Measurements from ENCODE around the gene DUSP15.

Gene DUSP15

GRCh38 chr20:31862157-31862470 is 8.2 kb downstream of the DUSP15 start:
- no peaks in the 10 kb centered on the region for H3K9me3 ChIP-seq (ENCODE audit: insufficient read depth, low read depth, low read length)
- no peak overlapping the region for H3K9ac ChIP-seq (ENCODE audit: low read depth, low read length, poor library complexity, severe bottlenecking)
- TF ChIP-seq EZH2phosphoT487 (IDR thresholded peaks at IDR 0.05; ENCODE audit: borderline replicate concordance) (no peak), CTCF (conservative IDR thresholded peaks at IDR 0.05; ENCODE audit: low read length) (no peak)
- H2AFZ ChIP-seq (ENCODE audit: low read length) = no peak overlapping the region
- no peaks in the 10 kb centered on the region for H4K20me1 ChIP-seq (ENCODE audit: insufficient read depth, low read length, poor library complexity, severe bottlenecking)
- H3F3A ChIP-seq (ENCODE audit: low read depth) = no peaks in the 10 kb centered on the region
- no peaks in the 10 kb centered on the region for H3K27me3 ChIP-seq (ENCODE audit: insufficient read depth, low read length, poor library complexity, severe bottlenecking)
- H3K4me1 ChIP-seq (ENCODE audit: insufficient read depth, low read length, poor library complexity, severe bottlenecking) = peaks cover 24% of the 10 kb centered on the region
- H3K4me2 ChIP-seq (ENCODE audit: low read depth, low read length, poor library complexity, severe bottlenecking) = no peak overlapping the region
- no peak overlapping the region for H3K4me3 ChIP-seq (ENCODE audit: low read length, poor library complexity, severe bottlenecking)
- H3K36me3 ChIP-seq (ENCODE audit: insufficient read depth, low read length) = no peaks in the 10 kb centered on the region
- H3K79me2 ChIP-seq (ENCODE audit: insufficient read depth, low read length) = no peaks in the 10 kb centered on the region
- no peaks in the 10 kb centered on the region for H3K9me2 ChIP-seq (replicated peaks; ENCODE audit: low read depth, low read length)

GRCh38 chr20:31861385-31862156 is 8.8 kb downstream of the DUSP15 start:
- Histone ChIP-seq H3K9me3 (ENCODE audit: insufficient read depth, low read depth, low read length) (no peaks in the 10 kb centered on the region), H2AFZ (ENCODE audit: low read length) (peak overlapping the region; percentile 90), H3K79me2 (ENCODE audit: insufficient read depth, low read length) (no peaks in the 10 kb centered on the region), H3K9me2 (replicated peaks; ENCODE audit: low read depth, low read length) (no peaks in the 10 kb centered on the region), H3K4me1 (ENCODE audit: insufficient read depth, low read length, poor library complexity, severe bottlenecking) (peaks cover 24% of the 10 kb centered on the region), H3K36me3 (ENCODE audit: insufficient read depth, low read length) (no peaks in the 10 kb centered on the region), H3K4me3 (ENCODE audit: low read length, poor library complexity, severe bottlenecking) (peak overlapping the region; percentile 77), H3K4me2 (ENCODE audit: low read depth, low read length, poor library complexity, severe bottlenecking) (peak overlapping the region; percentile 85), H3F3A (ENCODE audit: low read depth) (no peaks in the 10 kb centered on the region), H4K20me1 (ENCODE audit: insufficient read depth, low read length, poor library complexity, severe bottlenecking) (no peaks in the 10 kb centered on the region), H3K27me3 (ENCODE audit: insufficient read depth, low read length, poor library complexity, severe bottlenecking) (no peaks in the 10 kb centered on the region), H3K9ac (ENCODE audit: low read depth, low read length, poor library complexity, severe bottlenecking) (peak overlapping the region; percentile 70)
- TF ChIP-seq EZH2phosphoT487 (IDR thresholded peaks at IDR 0.05; ENCODE audit: borderline replicate concordance) = no peak
- TF ChIP-seq CTCF (conservative IDR thresholded peaks at IDR 0.05; ENCODE audit: low read length) = no peak

GRCh38 chr20:31861135-31861384 is 9.3 kb downstream of the DUSP15 start:
- no peaks in the 10 kb centered on the region for H4K20me1 ChIP-seq (ENCODE audit: insufficient read depth, low read length, poor library complexity, severe bottlenecking)
- H2AFZ ChIP-seq (ENCODE audit: low read length) = peak overlapping the region; percentile 90
- no peaks in the 10 kb centered on the region for H3K36me3 ChIP-seq (ENCODE audit: insufficient read depth, low read length)
- H3K9ac ChIP-seq (ENCODE audit: low read depth, low read length, poor library complexity, severe bottlenecking) = peak overlapping the region; percentile 70
- no peaks in the 10 kb centered on the region for H3K79me2 ChIP-seq (ENCODE audit: insufficient read depth, low read length)
- H3K9me3 ChIP-seq (ENCODE audit: insufficient read depth, low read depth, low read length) = no peaks in the 10 kb centered on the region
- peak overlapping the region; percentile 85 for H3K4me2 ChIP-seq (ENCODE audit: low read depth, low read length, poor library complexity, severe bottlenecking)
- no peaks in the 10 kb centered on the region for H3F3A ChIP-seq (ENCODE audit: low read depth)
- H3K9me2 ChIP-seq (replicated peaks; ENCODE audit: low read depth, low read length) = no peaks in the 10 kb centered on the region
- H3K4me3 ChIP-seq (ENCODE audit: low read length, poor library complexity, severe bottlenecking) = peak overlapping the region; percentile 77
- TF ChIP-seq CTCF (conservative IDR thresholded peaks at IDR 0.05; ENCODE audit: low read length) (no peak), EZH2phosphoT487 (IDR thresholded peaks at IDR 0.05; ENCODE audit: borderline replicate concordance) (no peak)
- no peaks in the 10 kb centered on the region for H3K27me3 ChIP-seq (ENCODE audit: insufficient read depth, low read length, poor library complexity, severe bottlenecking)
- H3K4me1 ChIP-seq (ENCODE audit: insufficient read depth, low read length, poor library complexity, severe bottlenecking) = peaks cover 24% of the 10 kb centered on the region

Data from Loucy (cell line).